Stomach (tissue), 4 donors: ENCODE results near the gene IL9R.

Experiments used
- CTCF ChIP-seq, 7 experiments: fragments of 450-650 bp in 4 of 7; fragments of 200-600 bp in 3 of 7; sonication (generic) in 3 of 7; IDR thresholded peaks; one replicate each; pipeline ENCODE4 v1.5.1; 2016 to 2019; ENCODE audit warnings: antibody characterized with exemption in 7 of 7, control low read depth in 2 of 7, mild to moderate bottlenecking in 1 of 7
- POLR2A ChIP-seq, 4 donors: fragments of 450-650 bp; IDR thresholded peaks; one replicate each; pipeline ENCODE4 v1.6.1; 2016; ENCODE audit warnings: antibody characterized with exemption in 4 of 4, control low read depth in 2 of 4, mild to moderate bottlenecking in 1 of 4, moderate library complexity in 1 of 4
- POLR2AphosphoS5 ChIP-seq, 3 donors: sonication (generic); formaldehyde crosslinking; IDR thresholded peaks; one replicate each; pipeline ENCODE4 v1.6.1; 2016; ENCODE audit warnings: antibody characterized with exemption in 3 of 3

- TF ChIP-seq CTCF (IDR thresholded peaks at IDR 0.05) (no peak), POLR2AphosphoS5 (IDR thresholded peaks at IDR 0.05) (no peak), POLR2A (IDR thresholded peaks at IDR 0.05) (no peak)
These were observed 7.2 kb downstream of the IL9R start for GRCh38 chrX:156004740-156005139.
